Tibial artery (tissue), 4 donors: ENCODE measurements around the gene CDC123.
"Not testable (repeated sequence)": the region's sequence is repeated elsewhere in the genome, so short reads cannot be mapped to it uniquely, and the experiment has no call there.

ENCODE experiments used
- DNase-seq, 2 donors: peaks; one replicate each; pipeline ENCODE4 v3.0.0-alpha.2; 2019
- H3K27ac ChIP-seq, 2 donors: fragments of 200-600 bp; sonication (generic) in 1 of 2; 1 replicate in 1 of 2; 2 replicates in 1 of 2; pipeline ENCODE4 v1.5.1; 2018 to 2019; ENCODE audit warnings: mild to moderate bottlenecking in 1 of 2
- H3K27me3 ChIP-seq, 2 donors: fragments of 200-600 bp; sonication (generic) in 1 of 2; one replicate each; pipeline versions ENCODE4 v1.5.1 to v1.6.0; 2016 to 2019
- H3K36me3 ChIP-seq, 3 donors: fragments of 200-600 bp; sonication (generic) in 2 of 3; one replicate each; pipeline ENCODE4 v1.5.1; 2016 to 2019; ENCODE audit warnings: mild to moderate bottlenecking in 2 of 3
- H3K4me1 ChIP-seq, 4 donors: fragments of 200-600 bp; sonication (generic) in 2 of 4; 1 replicate in 3 of 4; 2 replicates in 1 of 4; pipeline ENCODE4 v1.5.1; 2016 to 2019
- H3K4me3 ChIP-seq, 2 donors: fragments of 200-600 bp; sonication (generic) in 1 of 2; 1 replicate in 1 of 2; 2 replicates in 1 of 2; pipeline ENCODE4 v1.5.1; 2018 to 2019; ENCODE audit warnings: mild to moderate bottlenecking in 2 of 2
- H3K9me3 ChIP-seq, 3 donors: fragments of 200-600 bp; sonication (generic) in 1 of 3; one replicate each; pipeline ENCODE4 v1.5.1; 2016 to 2019
- intact Hi-C: fragments of 100-400 bp; cut with DNase I; formaldehyde crosslinking; loops from one replicate; pipeline ENCODE4 v1.15.0; 2023; ENCODE audit warnings: low total_unique reads
- TF ChIP-seq, protein P1 (sequence below), 2 experiments: fragments of 200-600 bp in 1 of 2; fragments of 450-650 bp in 1 of 2; IDR thresholded peaks; one replicate each; pipeline ENCODE4 v1.5.1; 2017 to 2019; ENCODE audit warnings: antibody characterized with exemption in 2 of 2, mild to moderate bottlenecking in 1 of 2, moderate library complexity in 1 of 2

The CDC123 gene

GRCh38 chr10:12160664-12161063 is 35.3 kb upstream of the CDC123 start:
- Histone ChIP-seq H3K27ac (no peak overlapping the region), H3K9me3 (no peaks in the 10 kb centered on the region), H3K27me3 (no peaks in the 10 kb centered on the region), H3K4me3 (no peak overlapping the region), H3K36me3 (peaks cover 56 to 87% (median 66%) of the 10 kb centered on the region in 3 donors), H3K4me1 (no peaks in the 10 kb centered on the region)
- intact Hi-C loops: no loop called here
- TF ChIP-seq, protein P1, sequence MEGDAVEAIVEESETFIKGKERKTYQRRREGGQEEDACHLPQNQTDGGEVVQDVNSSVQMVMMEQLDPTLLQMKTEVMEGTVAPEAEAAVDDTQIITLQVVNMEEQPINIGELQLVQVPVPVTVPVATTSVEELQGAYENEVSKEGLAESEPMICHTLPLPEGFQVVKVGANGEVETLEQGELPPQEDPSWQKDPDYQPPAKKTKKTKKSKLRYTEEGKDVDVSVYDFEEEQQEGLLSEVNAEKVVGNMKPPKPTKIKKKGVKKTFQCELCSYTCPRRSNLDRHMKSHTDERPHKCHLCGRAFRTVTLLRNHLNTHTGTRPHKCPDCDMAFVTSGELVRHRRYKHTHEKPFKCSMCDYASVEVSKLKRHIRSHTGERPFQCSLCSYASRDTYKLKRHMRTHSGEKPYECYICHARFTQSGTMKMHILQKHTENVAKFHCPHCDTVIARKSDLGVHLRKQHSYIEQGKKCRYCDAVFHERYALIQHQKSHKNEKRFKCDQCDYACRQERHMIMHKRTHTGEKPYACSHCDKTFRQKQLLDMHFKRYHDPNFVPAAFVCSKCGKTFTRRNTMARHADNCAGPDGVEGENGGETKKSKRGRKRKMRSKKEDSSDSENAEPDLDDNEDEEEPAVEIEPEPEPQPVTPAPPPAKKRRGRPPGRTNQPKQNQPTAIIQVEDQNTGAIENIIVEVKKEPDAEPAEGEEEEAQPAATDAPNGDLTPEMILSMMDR (IDR thresholded peaks at IDR 0.05): no peak
- DNase-seq: no peak

DNA sequence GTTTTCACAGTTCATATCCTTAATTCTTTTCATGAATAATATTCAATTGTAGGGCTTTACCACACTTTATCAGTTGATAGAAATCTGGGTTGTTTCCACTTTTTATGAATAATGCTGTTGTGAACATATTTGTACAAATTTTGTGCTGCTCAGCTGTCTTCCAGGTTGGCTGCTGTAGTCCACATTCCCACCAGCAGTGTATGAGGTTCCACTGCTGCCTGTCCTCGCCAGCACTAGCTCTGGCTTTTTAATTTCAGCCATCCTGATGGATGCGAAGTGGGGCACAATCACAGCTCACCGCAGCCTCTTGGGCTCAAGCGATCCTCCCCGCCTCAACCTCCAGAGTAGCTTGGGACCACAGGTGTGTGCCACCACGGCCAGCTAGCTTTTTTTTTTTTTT is 33.1 kb upstream of the CDC123 start:
- intact Hi-C loops: no loop called here
- no peak overlapping the region for H3K27ac ChIP-seq
- DNase-seq: no peak
- no peak overlapping the region for H3K4me3 ChIP-seq
- H3K4me1 ChIP-seq: no peaks in the 10 kb centered on the region
- no peaks in the 10 kb centered on the region for H3K27me3 ChIP-seq
- TF ChIP-seq, protein P1 (IDR thresholded peaks at IDR 0.05): no peak
- H3K9me3 ChIP-seq: no peaks in the 10 kb centered on the region
- peaks cover 60 to 89% (median 80%) of the 10 kb centered on the region in 3 donors for H3K36me3 ChIP-seq

DNA sequence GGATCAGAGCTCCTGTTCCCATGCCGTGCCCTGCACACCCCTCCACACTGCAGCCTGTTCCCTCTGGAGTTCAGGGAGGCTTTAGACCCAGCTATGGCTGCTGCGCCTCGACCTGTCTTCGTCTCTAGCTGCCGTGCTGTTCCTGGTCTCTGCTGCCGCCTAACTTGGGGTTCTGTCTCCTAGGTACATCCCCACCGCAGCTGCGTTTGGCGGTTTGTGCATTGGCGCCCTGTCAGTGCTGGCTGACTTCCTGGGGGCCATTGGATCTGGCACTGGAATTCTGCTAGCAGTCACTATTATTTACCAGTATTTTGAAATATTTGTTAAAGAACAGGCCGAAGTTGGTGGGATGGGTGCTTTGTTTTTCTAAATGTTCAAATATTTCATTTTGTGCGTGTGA is 31.9 kb upstream of the CDC123 start:
- no peaks in the 10 kb centered on the region for H3K4me1 ChIP-seq
- TF ChIP-seq, protein P1 (IDR thresholded peaks at IDR 0.05): no peak
- peaks cover 51 to 89% (median 80%) of the 10 kb centered on the region in 3 donors for H3K36me3 ChIP-seq
- no peaks in the 10 kb centered on the region for H3K9me3 ChIP-seq
- no peak overlapping the region for H3K4me3 ChIP-seq
- H3K27me3 ChIP-seq: no peaks in the 10 kb centered on the region
- intact Hi-C loops: no loop called here
- DNase-seq: no peak
- no peak overlapping the region for H3K27ac ChIP-seq

DNA sequence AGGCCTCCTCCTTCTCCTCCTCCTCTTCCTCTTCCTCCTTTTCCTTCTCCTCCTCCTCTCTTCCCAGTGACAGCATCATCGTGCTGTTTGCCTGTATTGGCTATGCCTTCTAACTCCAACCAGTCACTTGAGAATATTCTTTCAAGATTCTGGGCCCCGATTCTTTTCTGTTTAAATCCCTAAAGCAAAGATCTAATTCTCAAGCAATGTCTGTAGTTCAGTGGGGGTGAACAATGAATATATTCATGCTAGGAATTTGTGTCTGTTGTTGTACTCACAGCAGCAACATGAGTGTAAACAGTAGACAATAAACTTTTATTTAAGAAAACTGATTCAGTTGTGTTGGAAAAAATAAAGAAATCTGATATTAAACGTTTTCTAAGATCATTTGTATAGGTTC is 31.0 kb upstream of the CDC123 start:
- H3K27ac ChIP-seq: no peak overlapping the region
- no peaks in the 10 kb centered on the region for H3K27me3 ChIP-seq
- TF ChIP-seq, protein P1 (IDR thresholded peaks at IDR 0.05): no peak
- no peak for DNase-seq
- H3K4me3 ChIP-seq: no peak overlapping the region
- intact Hi-C loops: no loop called here
- no peaks in the 10 kb centered on the region for H3K9me3 ChIP-seq
- H3K36me3 ChIP-seq: peaks cover 54 to 93% (median 85%) of the 10 kb centered on the region in 3 donors
- H3K4me1 ChIP-seq: no peaks in the 10 kb centered on the region

- Histone ChIP-seq H3K4me3 (no peak overlapping the region), H3K27ac (no peak overlapping the region), H3K36me3 (peaks cover 60 to 98% (median 91%) of the 10 kb centered on the region in 3 donors), H3K27me3 (no peaks in the 10 kb centered on the region), H3K4me1 (no peaks in the 10 kb centered on the region), H3K9me3 (no peaks in the 10 kb centered on the region)
- DNase-seq: no peak
- intact Hi-C loops: no loop called here
- TF ChIP-seq, protein P1 (IDR thresholded peaks at IDR 0.05): no peak
Observed at GRCh38 chr10:12165999-12166775, 29.8 kb upstream of the CDC123 start.

- H3K4me3 ChIP-seq, H3K9me3 ChIP-seq, H3K27ac ChIP-seq, intact Hi-C loops, DNase-seq, H3K4me1 ChIP-seq, H3K27me3 ChIP-seq: not testable (repeated sequence)
- H3K36me3 ChIP-seq: peaks cover 76 to 100% (median 98%) of the 10 kb centered on the region in 3 donors
Observed at GRCh38 chr10:12171512-12171911, 24.5 kb upstream of the CDC123 start.
